Upper lobe of right lung (tissue), 1 donor: ENCODE results near the gene GPM6B. TPM values are rescaled to one million over a fixed set of nuclear protein-coding genes. Genes with fewer than 3 reads are reported as not detected.
A peak's percentile ranks its signal among the peaks of the same experiment; 100 is the strongest.

Source experiments
- ATAC-seq: fragments of 200-7000 bp; cut with Tn5 transposase; one replicate; pipeline ENCODE4 v1.9.1; 2020; ENCODE audit warnings: mild to moderate bottlenecking, moderate library complexity
- DNase-seq: peaks from one replicate; pipeline ENCODE4 v3.0.0-alpha.2; 2020
- H3K27ac ChIP-seq: fragments of 200-600 bp; one replicate; pipeline ENCODE4 v1.8.0; 2022
- H3K27me3 ChIP-seq: fragments of 200-600 bp; one replicate; pipeline ENCODE4 v1.8.0; 2022; ENCODE audit warnings: mild to moderate bottlenecking
- H3K36me3 ChIP-seq: fragments of 200-600 bp; one replicate; pipeline ENCODE4 v1.8.0; 2022
- H3K4me1 ChIP-seq: fragments of 200-600 bp; one replicate; pipeline ENCODE4 v1.8.0; 2022
- H3K4me3 ChIP-seq: fragments of 200-600 bp; one replicate; pipeline ENCODE4 v1.8.0; 2022; ENCODE audit warnings: mild to moderate bottlenecking
- H3K9me3 ChIP-seq: fragments of 200-600 bp; one replicate; pipeline ENCODE4 v1.8.0; 2022
- CTCF ChIP-seq: fragments of 200-600 bp; IDR thresholded peaks from one replicate; pipeline ENCODE4 v1.8.0; 2022; ENCODE audit warnings: antibody characterized with exemption
- intact Hi-C: fragments of 100-400 bp; cut with DNase I; formaldehyde crosslinking; loops from one replicate; pipeline ENCODE4 v1.11.0; 2022
- total RNA-seq: library from RNA; stranded (reverse); fragmentation: NEBNext Ultra II Directional; extraction: Animal tissue kit (Norgen Biotek cat#: 25700); gene quantifications from one replicate; pipeline ENCODE4 v1.2.1, GENCODE V29; 2021
- donor health status: DM: no; HTN: yes; CAD: no; lungs with severe emphysema.

The GPM6B gene
- total RNA-seq, 1 donor from 2014 or later: 37.1 TPM

DNA sequence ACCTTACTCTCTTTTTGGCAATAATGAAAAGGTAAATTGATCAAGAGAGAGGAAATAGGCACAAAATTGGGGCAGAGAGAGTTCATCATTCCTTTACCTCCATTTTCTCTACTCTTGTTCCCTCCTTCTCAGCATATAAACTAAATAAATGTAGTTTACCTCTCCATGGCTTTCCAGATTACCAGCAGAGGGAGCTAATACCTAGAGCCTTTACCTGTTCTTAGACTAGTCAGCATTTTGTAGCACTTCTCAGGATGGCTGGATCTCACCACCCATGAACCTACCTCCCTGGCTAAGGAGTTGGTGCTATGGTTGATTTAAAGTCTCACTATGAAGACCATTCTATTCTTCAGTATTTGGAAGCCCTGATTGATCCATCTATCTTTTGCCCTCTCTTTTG lies 66.7 kb downstream of the GPM6B start:
- Histone ChIP-seq H3K36me3 (peaks cover 9% of the 10 kb centered on the region), H3K4me1 (no peaks in the 10 kb centered on the region)
- intact Hi-C loops: no loop called here

GRCh38 chrX:13748486-13748885 lies 68.4 kb downstream of the GPM6B start:
- H3K27ac ChIP-seq: no peak overlapping the region
- intact Hi-C loops: no loop called here
- peaks cover 14% of the 10 kb centered on the region for H3K36me3 ChIP-seq

More for the DNA sequence above, 66.7 kb downstream of the GPM6B start:
- H3K4me3 ChIP-seq: no peak overlapping the region
- DNase-seq (no peak), ATAC-seq (peak; percentile 73)
- no peaks in the 10 kb centered on the region for H3K27me3 ChIP-seq
- no peaks in the 10 kb centered on the region for H3K9me3 ChIP-seq
- TF ChIP-seq CTCF: peak; percentile 48
- H3K27ac ChIP-seq: no peak overlapping the region

GRCh38 chrX:13747836-13748235 lies 69.1 kb downstream of the GPM6B start:
- ATAC-seq (peak; percentile 64), DNase-seq (no peak)
- Histone ChIP-seq H3K4me1 (no peaks in the 10 kb centered on the region), H3K4me3 (no peak overlapping the region), H3K27me3 (no peaks in the 10 kb centered on the region), H3K9me3 (no peaks in the 10 kb centered on the region), H3K27ac (no peak overlapping the region), H3K36me3 (peaks cover 14% of the 10 kb centered on the region)
- TF ChIP-seq CTCF: peak; percentile 47
- intact Hi-C loops: no loop called here

More at GRCh38 chrX:13748486-13748885, 68.4 kb downstream of the GPM6B start:
- no peak for TF ChIP-seq CTCF
- Histone ChIP-seq H3K4me1 (no peaks in the 10 kb centered on the region), H3K9me3 (no peaks in the 10 kb centered on the region), H3K27me3 (no peaks in the 10 kb centered on the region), H3K4me3 (no peak overlapping the region)
- no peak for ATAC-seq
- DNase-seq: no peak

GRCh38 chrX:13742397-13743176 lies 74.3 kb downstream of the GPM6B start:
- H3K36me3 ChIP-seq: peaks cover 14% of the 10 kb centered on the region
- ATAC-seq: peak; percentile 75
- no peak overlapping the region for H3K4me3 ChIP-seq
- no peak for TF ChIP-seq CTCF
- H3K27me3 ChIP-seq: no peaks in the 10 kb centered on the region
- H3K9me3 ChIP-seq: no peaks in the 10 kb centered on the region
- no peak for DNase-seq
- H3K27ac ChIP-seq: no peak overlapping the region
- intact Hi-C loops: no loop called here
- H3K4me1 ChIP-seq: no peaks in the 10 kb centered on the region

GRCh38 chrX:13741695-13742094 lies 75.2 kb downstream of the GPM6B start:
- peaks cover 12% of the 10 kb centered on the region for H3K36me3 ChIP-seq
- H3K27me3 ChIP-seq: no peaks in the 10 kb centered on the region
- no peak overlapping the region for H3K4me3 ChIP-seq
- DNase-seq (no peak), ATAC-seq (no peak)
- intact Hi-C loops: no loop called here
- TF ChIP-seq CTCF: no peak
- no peak overlapping the region for H3K27ac ChIP-seq
- no peaks in the 10 kb centered on the region for H3K9me3 ChIP-seq
- H3K4me1 ChIP-seq: no peaks in the 10 kb centered on the region
